Measurements from ENCODE around the gene CYTH4.

DNA sequence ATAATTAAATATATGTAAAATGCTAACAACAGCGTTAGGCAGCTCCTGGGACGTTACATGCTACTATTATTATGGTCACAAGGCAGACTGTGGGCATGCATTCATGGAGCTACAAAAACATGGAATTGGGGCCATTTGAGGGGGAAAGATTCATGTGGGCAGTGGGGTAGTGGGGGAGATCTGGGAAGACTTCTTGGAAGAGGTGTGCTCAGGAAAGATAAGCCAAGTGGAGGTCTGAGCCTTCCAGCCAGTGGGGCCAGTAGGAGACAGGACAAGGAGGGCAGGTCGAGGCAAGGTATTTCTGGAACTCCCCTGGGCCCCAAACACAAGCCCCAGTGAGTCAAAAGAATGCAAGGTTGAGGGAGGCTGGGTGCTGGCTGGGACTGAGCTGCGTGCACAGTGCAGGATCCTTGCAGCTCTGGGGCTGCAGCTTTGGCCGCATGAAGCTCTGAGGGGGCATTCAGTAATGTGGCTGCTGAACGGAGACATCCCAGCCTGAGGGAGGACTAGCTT is 35.4 kb downstream of the CYTH4 start:
- TF ChIP-seq, protein P1, sequence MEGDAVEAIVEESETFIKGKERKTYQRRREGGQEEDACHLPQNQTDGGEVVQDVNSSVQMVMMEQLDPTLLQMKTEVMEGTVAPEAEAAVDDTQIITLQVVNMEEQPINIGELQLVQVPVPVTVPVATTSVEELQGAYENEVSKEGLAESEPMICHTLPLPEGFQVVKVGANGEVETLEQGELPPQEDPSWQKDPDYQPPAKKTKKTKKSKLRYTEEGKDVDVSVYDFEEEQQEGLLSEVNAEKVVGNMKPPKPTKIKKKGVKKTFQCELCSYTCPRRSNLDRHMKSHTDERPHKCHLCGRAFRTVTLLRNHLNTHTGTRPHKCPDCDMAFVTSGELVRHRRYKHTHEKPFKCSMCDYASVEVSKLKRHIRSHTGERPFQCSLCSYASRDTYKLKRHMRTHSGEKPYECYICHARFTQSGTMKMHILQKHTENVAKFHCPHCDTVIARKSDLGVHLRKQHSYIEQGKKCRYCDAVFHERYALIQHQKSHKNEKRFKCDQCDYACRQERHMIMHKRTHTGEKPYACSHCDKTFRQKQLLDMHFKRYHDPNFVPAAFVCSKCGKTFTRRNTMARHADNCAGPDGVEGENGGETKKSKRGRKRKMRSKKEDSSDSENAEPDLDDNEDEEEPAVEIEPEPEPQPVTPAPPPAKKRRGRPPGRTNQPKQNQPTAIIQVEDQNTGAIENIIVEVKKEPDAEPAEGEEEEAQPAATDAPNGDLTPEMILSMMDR (IDR thresholded peaks at IDR 0.05), result no peak
- TF ChIP-seq POLR2A (IDR thresholded peaks at IDR 0.05), result no peak
- TF ChIP-seq EP300 (IDR thresholded peaks at IDR 0.05), result no peak
- TF ChIP-seq POLR2AphosphoS5 (IDR thresholded peaks at IDR 0.05), result no peak

All from upper lobe of left lung (tissue), 4 donors.